Measurements from ENCODE around the gene FOXO1.

Gene FOXO1

DNA sequence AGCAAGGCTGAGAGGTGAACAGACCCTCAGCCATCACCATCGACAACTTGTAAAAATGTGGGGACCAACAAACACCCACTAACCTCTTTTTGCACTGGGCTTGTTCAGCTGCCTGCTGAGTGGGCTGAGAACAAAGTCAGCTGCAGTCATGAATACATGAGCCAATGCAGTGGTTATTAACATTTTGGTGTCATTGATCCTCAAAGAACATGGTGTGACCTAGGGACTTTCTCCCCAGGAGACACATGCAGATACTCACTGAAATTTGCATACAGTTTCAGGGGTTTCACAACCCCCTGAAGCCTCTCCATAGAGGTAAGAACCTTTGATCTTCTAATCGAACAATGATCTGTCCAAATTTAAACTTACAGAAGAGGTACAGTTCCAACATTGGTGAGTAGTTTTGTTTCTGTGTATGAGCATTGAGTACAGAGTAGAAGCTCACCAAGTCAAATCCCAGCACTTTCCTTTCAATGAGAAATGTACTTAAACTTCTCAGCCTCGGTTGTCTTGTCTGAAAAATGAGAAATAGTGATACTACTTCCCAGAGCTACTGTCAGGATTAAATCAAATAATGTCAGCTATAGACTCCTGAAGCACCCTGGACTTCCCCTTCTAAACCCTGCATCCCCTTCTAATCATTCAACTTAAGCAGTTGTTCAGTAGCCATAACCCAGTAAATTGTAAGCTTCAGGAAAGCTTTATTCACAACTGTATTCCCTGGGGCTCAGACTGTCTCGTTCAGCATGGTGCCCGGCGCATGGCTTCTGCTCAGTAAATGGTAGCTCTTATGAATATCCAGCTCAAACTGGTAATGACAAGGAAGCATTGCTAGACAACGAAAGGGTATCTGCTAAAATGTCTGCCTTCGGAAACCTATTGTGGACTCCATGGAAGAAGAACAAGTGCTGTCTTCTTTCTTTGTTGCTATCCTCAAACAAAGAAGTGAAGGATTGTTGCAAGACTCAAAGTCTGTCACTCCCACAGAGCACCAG lies 148.7 kb downstream of the FOXO1 start:
- Histone ChIP-seq H3K27ac (no peak overlapping the region), H3K27me3 (replicated peaks) (no peaks in the 10 kb centered on the region), H3K4me3 (ENCODE audit: low read depth, low read length) (no peak overlapping the region), H3K36me3 (replicated peaks) (no peaks in the 10 kb centered on the region)
- in situ Hi-C loops (cut with HindIII; ENCODE audit: low pct_ligation_motif_present, low sequenced_read_pairs), result no loop called here
- no peak for TF ChIP-seq CTCF (IDR thresholded peaks at IDR 0.05; ENCODE audit: low read depth, low read length, missing control alignments)
- no peak for DNase-seq

GRCh38 chr13:40515702-40516101 lies 150.7 kb downstream of the FOXO1 start:
- Histone ChIP-seq H3K4me3 (ENCODE audit: low read depth, low read length) (no peak overlapping the region), H3K36me3 (replicated peaks) (no peaks in the 10 kb centered on the region), H3K27me3 (replicated peaks) (no peaks in the 10 kb centered on the region), H3K27ac (no peak overlapping the region)
- TF ChIP-seq CTCF (IDR thresholded peaks at IDR 0.05; ENCODE audit: low read depth, low read length, missing control alignments), result no peak
- in situ Hi-C loops (cut with HindIII; ENCODE audit: low pct_ligation_motif_present, low sequenced_read_pairs), result no loop called here
- DNase-seq, result no peak

GRCh38 chr13:40514802-40515201 lies 151.6 kb downstream of the FOXO1 start:
- H3K4me3 ChIP-seq (ENCODE audit: low read depth, low read length), result no peak overlapping the region
- DNase-seq, result no peak
- in situ Hi-C loops (cut with HindIII; ENCODE audit: low pct_ligation_motif_present, low sequenced_read_pairs), result no loop called here
- no peak for TF ChIP-seq CTCF (IDR thresholded peaks at IDR 0.05; ENCODE audit: low read depth, low read length, missing control alignments)
- H3K27ac ChIP-seq, result no peak overlapping the region
- no peaks in the 10 kb centered on the region for H3K36me3 ChIP-seq (replicated peaks)
- no peaks in the 10 kb centered on the region for H3K27me3 ChIP-seq (replicated peaks)

GRCh38 chr13:40509876-40510275 lies 156.6 kb downstream of the FOXO1 start:
- TF ChIP-seq CTCF (IDR thresholded peaks at IDR 0.05; ENCODE audit: low read depth, low read length, missing control alignments), result no peak
- in situ Hi-C loops (cut with HindIII; ENCODE audit: low pct_ligation_motif_present, low sequenced_read_pairs), result no loop called here

DNA sequence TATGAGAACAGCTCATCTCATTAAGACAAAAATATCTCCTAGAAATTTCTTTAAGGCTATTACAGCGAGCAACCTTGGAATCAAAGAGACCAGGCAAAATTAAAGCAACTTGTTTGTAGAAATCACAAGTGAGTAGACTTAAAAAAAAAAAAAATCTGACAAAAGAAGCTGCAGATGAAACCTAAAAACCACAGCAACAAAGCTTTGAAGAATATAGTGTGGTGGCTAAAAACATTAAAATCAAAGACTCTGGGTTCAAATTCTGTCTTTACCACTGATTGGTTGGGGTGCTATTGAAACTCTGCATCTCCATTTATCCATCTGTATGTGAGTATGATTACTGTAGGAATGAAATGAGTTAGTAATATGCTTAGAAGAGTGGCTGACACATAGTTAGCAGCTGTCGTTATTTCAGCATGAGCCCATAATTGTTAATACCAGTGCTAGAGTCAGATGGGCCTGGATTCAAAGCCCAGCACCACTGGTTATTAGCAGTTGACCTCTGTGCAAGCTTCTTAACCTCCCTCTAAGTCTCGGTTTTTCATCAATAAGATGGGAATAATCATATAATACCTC lies 157.6 kb downstream of the FOXO1 start:
- H3K4me3 ChIP-seq (ENCODE audit: low read depth, low read length), result no peak overlapping the region
- in situ Hi-C loops (cut with HindIII; ENCODE audit: low pct_ligation_motif_present, low sequenced_read_pairs), result no loop called here
- no peak for DNase-seq
- H3K27me3 ChIP-seq (replicated peaks), result no peaks in the 10 kb centered on the region
- no peak for TF ChIP-seq CTCF (IDR thresholded peaks at IDR 0.05; ENCODE audit: low read depth, low read length, missing control alignments)
- no peaks in the 10 kb centered on the region for H3K36me3 ChIP-seq (replicated peaks)
- peak overlapping the region; percentile 69 for H3K27ac ChIP-seq

More at GRCh38 chr13:40509876-40510275, 156.6 kb downstream of the FOXO1 start:
- H3K4me3 ChIP-seq (ENCODE audit: low read depth, low read length), result no peak overlapping the region
- DNase-seq, result no peak
- H3K27me3 ChIP-seq (replicated peaks), result no peaks in the 10 kb centered on the region
- H3K27ac ChIP-seq, result no peak overlapping the region
- H3K36me3 ChIP-seq (replicated peaks), result no peaks in the 10 kb centered on the region
